ENCODE measurements around the gene MKKS.

The MKKS gene

GRCh38 chr20:10433623-10434466, at the start of gene MKKS:
Gene MKKS, minus strand, starts transcription at chr20:10434222. Its CDS starts 20,708 bp downstream, at chr20:10413514.
- in situ Hi-C loops (cut with HindIII; ENCODE audit: low sequenced_read_pairs), result no loop called here

GRCh38 chr20:10483691-10484090, 49.7 kb upstream of the MKKS start:
- in situ Hi-C loops (cut with HindIII; ENCODE audit: low sequenced_read_pairs), result no loop called here

GRCh38 chr20:10481676-10482075, 47.7 kb upstream of the MKKS start:
- in situ Hi-C loops (cut with HindIII; ENCODE audit: low sequenced_read_pairs), result no loop called here

DNA sequence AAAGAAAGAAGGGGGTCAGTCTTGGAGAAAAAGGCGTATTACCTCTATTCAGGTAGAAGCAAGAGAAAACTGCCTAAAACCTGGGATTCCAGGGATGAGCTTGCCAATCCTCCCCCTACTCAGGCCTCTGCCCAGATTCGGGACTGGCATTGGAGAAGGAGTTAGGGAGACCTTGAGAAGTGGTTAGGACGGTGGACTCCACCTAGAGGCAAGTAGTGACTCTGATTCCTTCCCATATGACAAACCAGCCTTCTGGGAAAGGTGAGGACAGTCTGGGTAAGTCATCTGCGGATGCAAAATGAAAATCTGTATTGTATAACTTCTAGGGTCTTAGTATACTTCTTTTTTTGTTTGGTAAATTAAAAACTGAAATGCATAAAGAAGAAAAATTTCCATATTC, 44.9 kb upstream of the MKKS start:
- in situ Hi-C loops (cut with HindIII; ENCODE audit: low sequenced_read_pairs), result no loop called here

DNA sequence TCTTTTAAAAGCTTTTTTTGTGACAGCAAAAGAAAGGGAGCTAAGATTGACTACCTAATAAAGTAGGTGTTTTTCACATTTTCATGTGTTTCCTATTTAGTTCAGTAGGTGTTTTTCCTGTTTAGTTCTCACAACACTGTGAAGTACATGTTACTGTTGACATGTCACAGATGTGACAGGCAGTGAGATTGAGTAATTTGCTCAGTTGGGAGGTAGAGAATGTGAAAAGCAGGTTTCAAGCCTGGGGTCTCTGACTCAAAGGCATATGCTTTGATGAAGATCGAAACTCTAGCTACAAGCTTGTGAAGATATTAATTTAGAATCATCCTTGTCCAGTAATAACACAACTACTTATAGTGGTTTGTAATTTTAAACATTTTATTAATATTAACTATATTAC, 44.2 kb upstream of the MKKS start:
- in situ Hi-C loops (cut with HindIII; ENCODE audit: low sequenced_read_pairs), result no loop called here

DNA sequence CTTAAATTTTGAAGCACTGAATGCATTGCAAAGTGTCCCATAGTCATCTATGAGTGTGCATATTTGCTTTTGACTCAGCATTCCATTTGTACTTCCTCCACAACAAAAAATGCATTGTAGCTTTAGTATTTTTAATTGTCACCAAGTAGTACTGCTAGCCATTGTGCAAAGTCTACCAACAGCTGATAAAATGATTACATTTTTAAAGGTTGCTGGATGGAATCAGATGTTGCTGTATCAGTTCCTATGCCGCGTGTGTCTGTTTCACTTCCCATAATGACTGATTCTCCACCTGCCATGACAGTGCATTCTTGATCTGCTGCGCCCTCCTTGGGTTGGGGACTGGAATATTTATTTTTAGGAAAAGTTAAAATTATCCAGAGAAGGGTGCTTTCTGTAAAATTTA, 42.3 kb upstream of the MKKS start:
- in situ Hi-C loops (cut with HindIII; ENCODE audit: low sequenced_read_pairs), result no loop called here

- in situ Hi-C loops (cut with HindIII; ENCODE audit: low sequenced_read_pairs), result no loop called here
Observed at GRCh38 chr20:10475225-10475624, 41.2 kb upstream of the MKKS start.

DNA sequence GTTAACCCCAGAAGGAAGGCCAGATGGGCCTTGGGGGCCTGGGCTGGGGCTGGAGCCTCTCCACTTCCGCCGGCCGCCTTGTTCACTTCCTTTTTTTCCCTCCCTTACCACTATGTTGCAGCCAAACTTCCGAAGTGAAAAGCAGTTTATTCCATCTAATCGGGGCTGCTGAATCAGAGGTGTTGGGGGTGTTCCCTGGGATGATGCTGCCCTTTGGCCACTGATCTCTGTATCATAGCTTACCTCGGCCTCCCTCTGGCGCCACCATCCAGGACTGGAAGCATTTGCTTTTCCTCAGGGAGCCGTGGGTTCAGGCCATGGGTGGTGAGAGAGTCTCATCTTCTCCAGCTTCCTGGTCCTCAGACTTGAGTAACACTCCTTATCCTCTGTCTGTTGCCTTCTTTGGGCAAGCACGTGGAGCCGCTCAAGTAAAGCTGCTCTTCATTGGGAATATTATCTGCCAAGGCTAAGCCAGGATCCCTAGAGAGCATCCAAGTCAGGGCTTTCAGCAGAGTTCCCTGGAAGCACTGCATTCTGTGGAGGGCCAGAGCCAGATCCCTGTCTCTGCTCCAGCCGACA, 40.7 kb upstream of the MKKS start:
- in situ Hi-C loops (cut with HindIII; ENCODE audit: low sequenced_read_pairs), result no loop called here

- in situ Hi-C loops (cut with HindIII; ENCODE audit: low sequenced_read_pairs), result no loop called here
Observed at GRCh38 chr20:10472871-10473270, 38.8 kb upstream of the MKKS start.

GRCh38 chr20:10470276-10470675, 36.3 kb upstream of the MKKS start:
- in situ Hi-C loops (cut with HindIII; ENCODE audit: low sequenced_read_pairs), result no loop called here

GRCh38 chr20:10469599-10469998, 35.6 kb upstream of the MKKS start:
- in situ Hi-C loops (cut with HindIII; ENCODE audit: low sequenced_read_pairs), result no loop called here

DNA sequence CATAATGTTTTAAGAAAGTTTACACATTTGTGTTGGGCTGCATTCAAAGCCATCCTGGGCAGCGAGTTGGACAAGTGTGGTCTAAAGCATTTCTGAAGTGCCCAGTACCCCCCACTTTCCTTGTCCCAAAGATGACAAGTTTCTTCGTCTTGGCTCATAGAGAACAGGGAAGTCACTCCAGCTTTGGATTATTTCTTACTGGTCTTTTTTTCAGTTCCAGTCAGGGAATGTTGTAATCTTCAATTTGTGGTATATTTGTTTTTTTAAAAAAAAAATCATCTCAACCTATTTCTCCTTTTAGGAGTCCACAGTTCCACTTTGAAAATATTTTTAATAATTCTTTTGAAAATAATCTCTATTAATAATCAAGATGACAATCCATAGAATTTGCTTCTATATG, 35.0 kb upstream of the MKKS start:
- in situ Hi-C loops (cut with HindIII; ENCODE audit: low sequenced_read_pairs), result no loop called here

GRCh38 chr20:10468340-10468845, 34.4 kb upstream of the MKKS start:
- in situ Hi-C loops (cut with HindIII; ENCODE audit: low sequenced_read_pairs), result no loop called here

DNA sequence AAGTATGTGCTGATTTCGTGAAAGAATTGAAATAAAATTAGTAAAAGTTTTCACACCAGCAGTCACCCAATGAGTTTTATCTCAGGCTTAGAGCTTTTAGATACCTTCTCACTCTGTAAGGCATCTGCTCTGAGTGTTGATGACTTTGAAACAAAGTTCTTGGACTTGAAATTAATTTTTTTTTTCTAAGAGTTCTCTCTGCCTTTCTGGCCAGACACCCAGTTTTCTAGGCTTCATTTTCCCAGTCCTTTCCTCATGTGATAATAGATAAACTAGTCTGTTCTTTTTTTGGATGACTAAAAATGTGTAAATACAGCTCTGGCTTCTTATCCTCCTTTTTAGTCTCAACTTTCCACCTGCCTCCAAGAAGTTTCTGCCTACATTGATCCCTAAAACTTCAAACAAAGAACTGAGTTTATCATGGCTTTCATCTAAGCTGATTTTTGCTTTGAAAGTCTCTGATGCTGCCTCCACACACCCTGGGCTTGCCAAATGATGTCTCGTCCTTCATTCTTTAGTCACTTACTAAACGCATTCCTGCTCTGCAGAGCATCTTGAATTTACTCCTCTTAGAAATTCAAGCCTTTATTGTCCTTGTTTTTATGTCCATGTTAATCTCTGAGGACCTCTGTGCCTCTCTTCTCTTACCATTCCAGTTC, 33.8 kb upstream of the MKKS start:
- in situ Hi-C loops (cut with HindIII; ENCODE audit: low sequenced_read_pairs), result no loop called here

GRCh38 chr20:10466855-10467254, 32.8 kb upstream of the MKKS start:
- in situ Hi-C loops (cut with HindIII; ENCODE audit: low sequenced_read_pairs), result no loop called here

DNA sequence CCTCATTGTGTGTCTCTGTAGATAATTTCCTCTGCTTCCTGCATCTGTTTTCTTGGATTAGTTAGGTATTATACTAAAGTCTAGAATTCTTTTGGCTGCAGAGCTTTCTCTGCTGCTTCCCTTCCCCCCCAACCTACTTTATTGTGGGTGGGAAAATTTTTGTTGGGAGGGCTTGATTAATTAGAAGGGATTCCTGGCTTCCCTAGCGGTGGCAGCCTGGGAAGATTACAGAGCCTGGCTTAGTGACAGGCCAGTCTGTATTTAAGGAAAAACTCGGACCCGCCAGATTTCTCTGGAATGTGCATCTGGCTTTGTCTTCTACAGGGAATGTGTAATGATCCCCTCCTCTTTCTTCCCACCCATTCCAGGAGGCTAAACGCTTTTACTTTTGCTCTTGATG, 32.3 kb upstream of the MKKS start:
- in situ Hi-C loops (cut with HindIII; ENCODE audit: low sequenced_read_pairs), result no loop called here

- in situ Hi-C loops (cut with HindIII; ENCODE audit: low sequenced_read_pairs), result no loop called here
Observed at GRCh38 chr20:10465135-10465534, 31.1 kb upstream of the MKKS start.

- in situ Hi-C loops (cut with HindIII; ENCODE audit: low sequenced_read_pairs), result no loop called here
Observed at GRCh38 chr20:10463622-10464021, 29.6 kb upstream of the MKKS start.

- in situ Hi-C loops (cut with HindIII; ENCODE audit: low sequenced_read_pairs), result no loop called here
Observed at GRCh38 chr20:10462516-10462915, 28.5 kb upstream of the MKKS start.

- in situ Hi-C loops (cut with HindIII; ENCODE audit: low sequenced_read_pairs), result no loop called here
Observed at GRCh38 chr20:10461495-10461894, 27.5 kb upstream of the MKKS start.

DNA sequence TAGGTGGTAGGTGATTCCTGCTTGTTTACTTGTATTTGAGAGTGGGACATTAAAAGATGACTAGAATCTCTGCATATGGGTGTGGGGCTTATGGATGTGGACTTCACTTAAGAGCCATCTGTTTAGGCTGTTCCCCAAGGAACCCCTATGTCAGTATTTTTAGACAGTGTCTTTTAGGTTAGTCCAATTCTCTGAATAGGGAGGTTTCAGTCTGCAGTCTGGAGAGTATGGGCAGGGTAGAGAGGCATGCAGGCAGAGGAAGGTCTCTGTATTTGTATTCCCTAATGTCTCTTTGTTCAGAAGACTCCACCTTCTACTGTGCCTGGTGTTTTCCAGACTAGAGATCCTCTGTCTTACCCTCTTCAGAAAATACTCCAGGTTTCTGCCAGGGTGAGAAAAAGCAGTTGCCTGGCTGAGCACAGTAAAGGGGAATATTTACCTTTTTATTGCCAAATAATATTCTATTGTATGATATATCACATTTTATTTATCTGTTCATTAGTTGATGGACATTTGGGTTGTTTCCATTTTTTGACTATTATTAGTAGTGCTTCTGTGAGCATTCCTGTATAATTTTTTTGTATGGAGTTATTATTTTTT, 20.2 kb upstream of the MKKS start:
- in situ Hi-C loops (cut with HindIII; ENCODE audit: low sequenced_read_pairs), result no loop called here
